Chondrocyte (in vitro differentiated cells): ENCODE results near the gene CDH15. TPM values are rescaled to one million over a fixed set of nuclear protein-coding genes. Genes with fewer than 3 reads are reported as not detected.

ENCODE experiments used
- DNase-seq: peaks from one replicate; pipeline ENCODE4 v3.0.0; 2021; ENCODE audit warnings: mixed read lengths, low spot score
- H3K27ac Mint-ChIP-seq: one replicate; pipeline ENCODE4 v1.8.0; 2021; ENCODE audit warnings: mild to moderate bottlenecking, moderate library complexity, mixed read lengths; ENCODE audit not compliant: unreplicated experiment
- H3K27me3 Mint-ChIP-seq: 2 replicates; pipeline ENCODE4 v1.8.0; 2021; ENCODE audit warnings: low read depth, mixed read lengths
- H3K36me3 Mint-ChIP-seq: 2 replicates; pipeline ENCODE4 v1.8.0; 2021; ENCODE audit warnings: low read depth, mixed read lengths
- H3K4me1 Mint-ChIP-seq: 2 replicates; pipeline ENCODE4 v1.8.0; 2021; ENCODE audit warnings: low read depth, mild to moderate bottlenecking, mixed read lengths
- H3K4me3 Mint-ChIP-seq: one replicate; pipeline ENCODE4 v1.8.0; 2021; ENCODE audit warnings: mild to moderate bottlenecking, moderate library complexity, mixed read lengths; ENCODE audit not compliant: unreplicated experiment
- H3K9me3 Mint-ChIP-seq: 2 replicates; pipeline ENCODE4 v1.8.0; 2021; ENCODE audit warnings: low read depth, mixed read lengths
- CTCF ChIP-seq: fragments of 200-600 bp; sonication (generic); IDR thresholded peaks from 2 replicates; pipeline ENCODE4 v1.5.0; 2021; ENCODE audit warnings: antibody characterized with exemption, mild to moderate bottlenecking, moderate library complexity
- total RNA-seq: library from RNA; stranded (reverse); gene quantifications from 3 replicates; pipeline ENCODE4 v1.2.1, GENCODE V29; 2021

The CDH15 gene
- total RNA-seq, 1 donor from 2014 or later: 0.20 TPM

- no peak overlapping the region for H3K4me3 Mint-ChIP-seq
- TF ChIP-seq CTCF: no peak
- H3K9me3 Mint-ChIP-seq: no peaks in the 10 kb centered on the region
- peaks cover 20% of the 10 kb centered on the region for H3K36me3 Mint-ChIP-seq
- no peaks in the 10 kb centered on the region for H3K27me3 Mint-ChIP-seq
- no peak overlapping the region for H3K27ac Mint-ChIP-seq
- peaks cover 11% of the 10 kb centered on the region for H3K4me1 Mint-ChIP-seq
- DNase-seq: peak; percentile 89
Observed at GRCh38 chr16:89150090-89150835, 21.3 kb upstream of the CDH15 start.

DNA sequence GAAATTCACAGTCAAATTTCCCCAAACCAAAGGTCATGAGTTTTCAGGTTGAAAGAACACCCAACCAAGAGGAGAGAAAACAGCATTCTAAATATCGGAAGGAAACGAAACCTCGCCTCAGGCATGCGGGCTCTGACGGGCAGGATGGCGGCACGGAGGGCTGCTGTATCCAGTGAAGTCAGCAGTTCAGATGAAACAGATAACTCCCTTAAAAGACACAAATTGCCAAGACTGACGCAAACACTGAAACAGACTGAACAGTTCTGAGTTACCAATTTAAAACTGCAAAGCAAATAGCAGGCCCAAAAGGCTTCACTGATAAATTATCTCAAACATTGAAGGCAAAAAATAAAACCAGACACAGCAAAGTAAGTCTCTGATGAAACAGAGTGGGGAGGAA is 20.6 kb upstream of the CDH15 start:
- H3K4me3 Mint-ChIP-seq: no peak overlapping the region
- no peaks in the 10 kb centered on the region for H3K9me3 Mint-ChIP-seq
- H3K27me3 Mint-ChIP-seq: no peaks in the 10 kb centered on the region
- no peak for DNase-seq
- no peak for TF ChIP-seq CTCF
- no peak overlapping the region for H3K27ac Mint-ChIP-seq
- peaks cover 18% of the 10 kb centered on the region for H3K4me1 Mint-ChIP-seq
- H3K36me3 Mint-ChIP-seq: peaks cover 20% of the 10 kb centered on the region

DNA sequence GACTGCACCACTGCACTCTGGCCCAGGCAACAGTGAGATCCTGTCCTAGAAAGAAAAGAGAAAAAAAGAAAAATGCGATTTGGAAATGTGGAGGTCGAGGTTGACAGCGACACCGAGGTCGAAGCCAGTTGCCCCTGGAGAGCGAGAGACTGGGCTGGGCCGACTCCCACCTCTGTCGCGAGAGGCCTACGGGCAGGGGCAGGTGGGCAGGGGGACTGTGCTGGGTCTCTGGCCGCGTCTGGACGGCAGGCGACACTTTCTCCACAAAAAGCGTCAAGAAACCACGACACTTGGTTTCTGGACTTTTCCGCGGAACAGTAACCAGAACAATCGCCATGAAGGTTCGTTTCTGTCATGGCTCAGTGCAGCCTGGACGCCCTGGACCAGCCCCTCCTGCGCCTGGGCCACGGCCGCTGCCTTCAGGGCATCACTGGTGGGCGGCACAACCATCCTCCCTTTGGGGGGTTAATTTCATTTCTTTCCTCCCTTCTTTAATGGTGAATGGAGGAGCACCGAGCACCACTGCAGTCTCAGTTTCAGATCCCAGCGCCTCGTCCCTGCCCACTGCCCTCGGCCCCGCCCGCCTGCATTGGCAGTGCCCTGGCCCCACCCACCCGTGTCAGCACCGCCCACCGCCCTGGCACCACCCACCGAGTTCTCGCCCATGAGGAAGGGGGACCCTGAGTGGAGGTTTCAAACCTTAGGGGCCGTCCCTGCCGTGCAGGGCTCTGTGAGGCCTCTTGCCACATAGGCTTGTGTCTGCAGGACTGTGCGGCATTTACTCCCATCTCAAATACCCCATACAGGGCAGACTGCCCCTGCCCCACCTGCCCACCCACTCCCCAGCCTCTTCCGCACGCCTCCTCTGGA is 18.5 kb upstream of the CDH15 start:
- Mint-ChIP-seq H3K9me3 (no peaks in the 10 kb centered on the region), H3K36me3 (peaks cover 15% of the 10 kb centered on the region), H3K27me3 (no peaks in the 10 kb centered on the region), H3K4me3 (no peak overlapping the region), H3K4me1 (peaks cover 20% of the 10 kb centered on the region), H3K27ac (no peak overlapping the region)
- TF ChIP-seq CTCF: no peak
- no peak for DNase-seq

GRCh38 chr16:89153848-89154271 is 17.7 kb upstream of the CDH15 start:
- Mint-ChIP-seq H3K36me3 (peaks cover 13% of the 10 kb centered on the region), H3K27me3 (no peaks in the 10 kb centered on the region), H3K27ac (no peak overlapping the region), H3K9me3 (no peaks in the 10 kb centered on the region), H3K4me1 (peaks cover 20% of the 10 kb centered on the region), H3K4me3 (no peak overlapping the region)
- no peak for DNase-seq
- no peak for TF ChIP-seq CTCF

- DNase-seq: no peak
- Mint-ChIP-seq H3K4me1 (peaks cover 20% of the 10 kb centered on the region), H3K27me3 (no peaks in the 10 kb centered on the region), H3K9me3 (no peaks in the 10 kb centered on the region), H3K4me3 (no peak overlapping the region), H3K36me3 (peaks cover 9% of the 10 kb centered on the region), H3K27ac (peak overlapping the region; percentile 86)
- TF ChIP-seq CTCF: no peak
Observed at GRCh38 chr16:89154390-89155183, 17.0 kb upstream of the CDH15 start.
